H1 (cell line): ENCODE results near the gene OR51B4. TPM values are rescaled to one million over a fixed set of nuclear protein-coding genes. Genes with fewer than 3 reads are reported as not detected.

Experiments
- CTCF ChIA-PET: fragments of 300-600 bp; sonication (Branson Sonifier 250); formaldehyde crosslinking; loops from one replicate; lab custom pipeline; 2021; ENCODE audit not compliant: partially characterized antibody; lab: Charles Lee
- POLR2A ChIA-PET: fragments of 300-600 bp; sonication (Branson Sonifier 250); formaldehyde crosslinking; loops from one replicate; lab custom pipeline; 2021; ENCODE audit warnings: inconsistent platforms; ENCODE audit not compliant: partially characterized antibody; lab: Charles Lee
- DNase-seq, 2 experiments: peaks; one replicate each; pipeline versions ENCODE4 v3.0.0 to v3.0.0-alpha.2; 2010 to 2022; ENCODE audit warnings: low spot score in 2 of 2, low read depth in 1 of 2, mixed read lengths in 1 of 2
- FAIRE-seq: peaks from 2 replicates; lab custom pipeline; 2011; peaks lifted over from hg19 to GRCh38; lab: Jason Lieb, UNC
- H2AFZ ChIP-seq: 2 replicates; pipeline ENCODE4 v1.8.1; 2012; ENCODE audit warnings: low read length, inconsistent platforms
- H2AK5ac ChIP-seq: 2 replicates; pipeline ENCODE4 v1.6.1; 2013; ENCODE audit warnings: low read depth, low read length
- H2BK120ac ChIP-seq: replicated peaks from 2 replicates; pipeline ENCODE3; 2013; ENCODE audit warnings: low read depth, low read length, inconsistent platforms
- H2BK12ac ChIP-seq: 2 replicates; pipeline ENCODE4 v1.6.1; 2013; ENCODE audit warnings: low read depth, low read length
- H2BK15ac ChIP-seq: 2 replicates; pipeline ENCODE4 v1.6.1; 2013; ENCODE audit warnings: low read length
- H2BK20ac ChIP-seq: 2 replicates; pipeline ENCODE4 v1.6.1; 2013; ENCODE audit warnings: low read length
- H2BK5ac ChIP-seq: 2 replicates; pipeline ENCODE4 v1.6.1; 2013; ENCODE audit warnings: low read depth, low read length
- H3K14ac ChIP-seq: 2 replicates; pipeline ENCODE4 v1.6.1; 2013; ENCODE audit warnings: inconsistent platforms; ENCODE audit not compliant: insufficient read length
- H3K18ac ChIP-seq: 2 replicates; pipeline ENCODE4 v1.6.1; 2013; ENCODE audit warnings: low read length; ENCODE audit errors: extremely low read depth
- H3K23ac ChIP-seq: 2 replicates; pipeline ENCODE4 v1.6.1; 2013; ENCODE audit warnings: inconsistent platforms; ENCODE audit not compliant: insufficient read length
- H3K23me2 ChIP-seq: 2 replicates; pipeline ENCODE4 v1.6.1; 2013; ENCODE audit warnings: low read depth, low read length
- H3K27ac ChIP-seq: 2 replicates; pipeline ENCODE4 v1.6.1; 2011; ENCODE audit warnings: low read depth, low read length, inconsistent platforms
- H3K27me3 ChIP-seq, 4 experiments: replicated peaks in 1 of 4; 1 replicate in 1 of 4; 2 replicates in 3 of 4; pipeline versions ENCODE4 v1.6.1 to v1.8.1; 2011 to 2013; ENCODE audit warnings: low read length in 3 of 4, mild to moderate bottlenecking in 3 of 4, inconsistent platforms in 2 of 4, mixed read lengths in 2 of 4, moderate library complexity in 1 of 4; ENCODE audit not compliant: control insufficient read depth in 3 of 4, insufficient read depth in 3 of 4; ENCODE audit errors: extremely low read depth in 1 of 4
- H3K36me3 ChIP-seq, 4 experiments: 2 replicates each; pipeline versions ENCODE4 v1.6.1 to v1.8.1; 2011 to 2013; ENCODE audit warnings: mild to moderate bottlenecking in 4 of 4, low read length in 3 of 4, moderate library complexity in 2 of 4, control low read depth in 1 of 4, inconsistent platforms in 1 of 4; ENCODE audit not compliant: insufficient read depth in 4 of 4, control insufficient read depth in 2 of 4
- H3K4ac ChIP-seq: replicated peaks from 2 replicates; pipeline ENCODE3; 2013; ENCODE audit warnings: low read length, low read depth, mixed read lengths, inconsistent platforms; ENCODE audit not compliant: insufficient read length
- H3K4me1 ChIP-seq, 4 experiments: replicated peaks in 1 of 4; 1 replicate in 1 of 4; 2 replicates in 3 of 4; pipeline versions ENCODE4 v1.6.1 to v1.8.1; 2011 to 2013; ENCODE audit warnings: low read length in 3 of 4, inconsistent platforms in 2 of 4, mixed read lengths in 1 of 4; ENCODE audit not compliant: insufficient read depth in 4 of 4, control insufficient read depth in 3 of 4
- H3K4me2 ChIP-seq, 2 experiments: 2 replicates each; pipeline versions ENCODE4 v1.6.1 to v1.8.1; 2011 to 2013; ENCODE audit warnings: low read depth in 2 of 2, low read length in 2 of 2, control low read depth in 1 of 2, inconsistent platforms in 1 of 2, mild to moderate bottlenecking in 1 of 2; ENCODE audit not compliant: insufficient read depth in 1 of 2
- H3K4me3 ChIP-seq, 4 experiments: fragments of 200-600, 300-600 bp in 1 of 4; sonication (generic), shearing (Covaris generic), sonication (Bioruptor Twin) in 1 of 4; 2 replicates each; pipeline versions ENCODE4 v1.5.1 to v1.8.1; 2011 to 2016; ENCODE audit warnings: low read length in 4 of 4, low read depth in 3 of 4, control low read depth in 2 of 4, inconsistent platforms in 2 of 4, mild to moderate bottlenecking in 2 of 4, mixed read lengths in 1 of 4, moderate library complexity in 1 of 4; ENCODE audit not compliant: insufficient read depth in 2 of 4; ENCODE audit errors: extremely low read depth in 1 of 4
- H3K56ac ChIP-seq: replicated peaks from 2 replicates; pipeline ENCODE3; 2013; ENCODE audit warnings: low read depth, mild to moderate bottlenecking, mixed read lengths, low read length, inconsistent platforms; ENCODE audit not compliant: insufficient read length
- H3K79me1 ChIP-seq: 2 replicates; pipeline ENCODE4 v1.6.1; 2013; ENCODE audit warnings: low read depth, low read length, control low read depth
- H3K79me2 ChIP-seq, 2 experiments: 2 replicates each; pipeline versions ENCODE4 v1.6.1 to v1.8.1; 2012 to 2013; ENCODE audit warnings: low read length in 2 of 2, mild to moderate bottlenecking in 2 of 2, inconsistent platforms in 1 of 2; ENCODE audit not compliant: insufficient read depth in 2 of 2, control insufficient read depth in 1 of 2
- H3K9ac ChIP-seq, 4 experiments: replicated peaks in 1 of 4; 1 replicate in 1 of 4; 2 replicates in 3 of 4; pipeline versions ENCODE4 v1.6.1 to v1.8.1; 2011 to 2013; ENCODE audit warnings: low read depth in 3 of 4, low read length in 3 of 4, control low read depth in 2 of 4, mild to moderate bottlenecking in 2 of 4, moderate library complexity in 2 of 4, inconsistent platforms in 1 of 4; ENCODE audit errors: extremely low read depth in 1 of 4
- H3K9me3 ChIP-seq, 2 experiments: 2 replicates each; pipeline versions ENCODE4 v1.6.1 to v1.8.1; 2012 to 2013; ENCODE audit warnings: mild to moderate bottlenecking in 2 of 2, moderate library complexity in 2 of 2, control low read depth in 1 of 2, inconsistent platforms in 1 of 2, low read depth in 1 of 2, low read length in 1 of 2, mixed read lengths in 1 of 2; ENCODE audit not compliant: insufficient read depth in 2 of 2
- H4K20me1 ChIP-seq, 2 experiments: replicated peaks in 1 of 2; 2 replicates each; pipeline versions ENCODE3 to v1.8.1; 2011 to 2013; ENCODE audit warnings: inconsistent platforms in 2 of 2, low read length in 2 of 2, mild to moderate bottlenecking in 1 of 2; ENCODE audit not compliant: insufficient read depth in 2 of 2, control insufficient read depth in 1 of 2
- H4K5ac ChIP-seq: 2 replicates; pipeline ENCODE4 v1.6.1; 2013; ENCODE audit warnings: low read length, low read depth, mixed read lengths, inconsistent platforms; ENCODE audit not compliant: insufficient read length
- H4K8ac ChIP-seq: 2 replicates; pipeline ENCODE4 v1.8.0; 2013; ENCODE audit warnings: mild to moderate bottlenecking, moderate library complexity, low read length, inconsistent platforms; ENCODE audit not compliant: insufficient read depth; ENCODE audit errors: extremely low read depth
- H4K91ac ChIP-seq: replicated peaks from 2 replicates; pipeline ENCODE3; 2013; ENCODE audit warnings: low read length, mixed read lengths, inconsistent platforms; ENCODE audit not compliant: insufficient read length
- CBX8 ChIP-seq: fragments of 300-800, 300-1000 bp; sonication (generic); IDR thresholded peaks from 2 replicates; pipeline ENCODE4 v1.7.1; 2016; ENCODE audit warnings: low read depth, low read length, borderline replicate concordance
- EGR1 ChIP-seq: IDR thresholded peaks from 2 replicates; pipeline ENCODE4 v1.6.1; 2011; ENCODE audit warnings: low read depth, low read length, borderline replicate concordance
- FOSL1 ChIP-seq: IDR thresholded peaks from 2 replicates; pipeline ENCODE4 v1.6.1; 2011; ENCODE audit warnings: mild to moderate bottlenecking, low read depth, low read length, moderate library complexity; ENCODE audit not compliant: insufficient read depth
- POU5F1 ChIP-seq: IDR thresholded peaks from 2 replicates; pipeline ENCODE4 v1.6.1; 2011; ENCODE audit warnings: low read depth, mild to moderate bottlenecking, low read length, moderate library complexity
- ZNF274 ChIP-seq: IDR thresholded peaks from 2 replicates; pipeline ENCODE4 v1.7.0; 2012; ENCODE audit warnings: low read length, borderline replicate concordance; ENCODE audit errors: extremely low read depth
- WGBS, 2 experiments: shearing (Covaris generic) in 1 of 2; methylation state at CpG; one replicate each; pipeline versions ENCODE4 v1.1.6 to v1.1.7; 2013 to 2015; ENCODE audit warnings: low lambda C conversion rate in 2 of 2, mixed read lengths in 2 of 2, inconsistent platforms in 1 of 2, low coverage in 1 of 2, missing lambda C conversion rate in 1 of 2; ENCODE audit not compliant: insufficient replicate concordance in 2 of 2, insufficient coverage in 1 of 2, insufficient read length in 1 of 2; ENCODE audit errors: extremely low coverage in 1 of 2, missing lambda C conversion rate in 1 of 2; 5-methylcytosine and 5-hydroxymethylcytosine counted together
- polyA plus RNA-seq, 7 experiments: library from polyadenylated mRNA; depleted of rRNA in 3 of 7; stranded (reverse) in 5 of 7; unstranded in 2 of 7; fragments of >200 nt in 5 of 7; fragments of 200-250 nt in 2 of 7; gene quantifications; 1 replicate in 5 of 7; 2 replicates in 1 of 7; 4 replicates in 1 of 7; pipeline versions ENCODE4 v1.2.1 to v1.2.3, GENCODE V29; 2011 to 2013; ENCODE audit warnings: missing spikeins in 2 of 7, mixed read lengths in 2 of 7
- total RNA-seq: library from RNA; stranded (reverse); fragmentation: NEBNext Ultra II Directional; extraction: Animal tissue kit (Norgen Biotek cat#: 25700); gene quantifications from 2 replicates; pipeline ENCODE4 v1.2.1, GENCODE V29; 2021
- TF ChIP-seq, protein P1 (sequence below): IDR thresholded peaks from 2 replicates; pipeline ENCODE4 v1.6.1; 2011; ENCODE audit warnings: low read depth, mild to moderate bottlenecking, low read length; ENCODE audit not compliant: insufficient read depth
- TF ChIP-seq, protein P2 (sequence below): IDR thresholded peaks from 2 replicates; pipeline ENCODE4 v1.6.1; 2011; ENCODE audit warnings: low read length, improper control_type of control experiment
- TF ChIP-seq, protein P3 (sequence below), 3 experiments: IDR thresholded peaks; 1 replicate in 2 of 3; 2 replicates in 1 of 3; pipeline versions ENCODE4 v1.5.1 to v1.6.1; 2011; ENCODE audit warnings: low read length in 3 of 3, mild to moderate bottlenecking in 3 of 3, inconsistent platforms in 2 of 3, low read depth in 1 of 3, moderate library complexity in 1 of 3; ENCODE audit not compliant: insufficient read depth in 1 of 3; ENCODE audit errors: control extremely low read depth in 1 of 3

The OR51B4 gene
- total and polyA plus RNA-seq, 2 of the 8 experiments (the other 6 are each of a cell fraction or from before 2014, with no cell fraction given) = not detected

DNA sequence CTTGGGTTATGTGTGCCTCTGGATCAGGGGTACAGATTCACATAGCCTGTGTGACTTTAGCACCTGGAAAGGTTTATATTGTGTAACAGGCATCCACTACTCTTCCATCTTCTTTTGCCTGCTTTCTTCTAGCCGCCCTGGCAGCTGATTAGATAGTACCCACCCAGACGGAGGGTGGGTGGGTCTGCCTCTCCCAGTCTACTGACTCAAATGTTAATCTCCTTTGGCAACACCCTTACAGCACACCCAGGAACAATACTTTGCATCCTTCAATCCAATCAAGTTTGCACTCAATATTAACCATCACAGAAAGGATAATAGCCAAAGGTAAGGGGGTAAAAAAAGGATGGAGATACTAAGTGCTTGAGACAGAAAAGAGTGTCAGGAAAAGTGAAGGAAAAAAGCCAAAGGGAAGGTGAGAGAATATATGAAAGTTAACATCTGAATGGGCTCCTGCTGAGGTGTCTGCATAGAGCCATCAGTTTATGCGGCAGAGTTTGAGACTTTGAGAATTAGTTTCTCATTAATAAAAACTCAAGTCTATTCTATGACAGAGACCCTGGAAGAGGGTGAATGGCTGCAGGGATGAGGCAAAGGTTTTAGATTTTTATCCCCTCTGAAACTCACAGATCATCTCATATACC is 46.9 kb upstream of the OR51B4 start:
- DNase-seq = no peak
- Histone ChIP-seq H2BK5ac (no peak overlapping the region), H3K23ac (no peak overlapping the region), H3K4me3 (no peak overlapping the region), H2BK15ac (peak overlapping the region; percentile 83; the same call in 1 of the 2 replicates), H4K91ac (no peak overlapping the region), H3K18ac (no peak overlapping the region), H2BK12ac (no peak overlapping the region), H3K79me1 (no peaks in the 10 kb centered on the region), H3K23me2 (no peaks in the 10 kb centered on the region), H3K27me3 (no peaks in the 10 kb centered on the region), H3K36me3 (no peaks in the 10 kb centered on the region), H3K4me2 (peak overlapping the region in 1 of 2 experiments; percentile 21; a peak in 1 of 4 replicates), H3K4ac (no peak overlapping the region), H4K20me1 (no peaks in the 10 kb centered on the region), H3K4me1 (peaks cover 0 to 5% (median 3%) of the 10 kb centered on the region in 4 experiments; a peak in 2 of 7 replicates), H3K14ac (no peak overlapping the region), H2BK20ac (no peak overlapping the region), H2BK120ac (no peak overlapping the region), H3K9me3 (no peaks in the 10 kb centered on the region), H4K5ac (no peak overlapping the region), H3K27ac (no peak overlapping the region), H4K8ac (no peak overlapping the region), H2AK5ac (no peak overlapping the region), H3K9ac (no peak overlapping the region), H2AFZ (no peak overlapping the region), H3K56ac (no peak overlapping the region), H3K79me2 (no peaks in the 10 kb centered on the region)
- ChIA-PET POLR2A (interaction anchor here (0.7 kb wide), 1 partner anchor 1070 kb away, joined by 3 read pairs; the partner anchor contains the start of gene APBB1), CTCF (interaction anchor here (2.1 kb wide), 1 partner anchor 17 kb away, joined by 5 read pairs; no protein-coding TSS in a partner anchor)
- no peak for FAIRE-seq
- 44% methylated on average over 3 of the region's 3 CpGs; no CpG with 5 or more reads in 1 of the 2 experiments for WGBS, 2 experiments
- TF ChIP-seq, protein P1, sequence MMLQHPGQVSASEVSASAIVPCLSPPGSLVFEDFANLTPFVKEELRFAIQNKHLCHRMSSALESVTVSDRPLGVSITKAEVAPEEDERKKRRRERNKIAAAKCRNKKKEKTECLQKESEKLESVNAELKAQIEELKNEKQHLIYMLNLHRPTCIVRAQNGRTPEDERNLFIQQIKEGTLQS = no peak
- TF ChIP-seq POU5F1 = no peak
- TF ChIP-seq FOSL1 = no peak
- TF ChIP-seq, protein P2, sequence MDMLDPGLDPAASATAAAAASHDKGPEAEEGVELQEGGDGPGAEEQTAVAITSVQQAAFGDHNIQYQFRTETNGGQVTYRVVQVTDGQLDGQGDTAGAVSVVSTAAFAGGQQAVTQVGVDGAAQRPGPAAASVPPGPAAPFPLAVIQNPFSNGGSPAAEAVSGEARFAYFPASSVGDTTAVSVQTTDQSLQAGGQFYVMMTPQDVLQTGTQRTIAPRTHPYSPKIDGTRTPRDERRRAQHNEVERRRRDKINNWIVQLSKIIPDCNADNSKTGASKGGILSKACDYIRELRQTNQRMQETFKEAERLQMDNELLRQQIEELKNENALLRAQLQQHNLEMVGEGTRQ = no peak
- TF ChIP-seq CBX8 = no peak
- TF ChIP-seq EGR1 = no peak
- no peak for TF ChIP-seq ZNF274
- TF ChIP-seq, protein P3, sequence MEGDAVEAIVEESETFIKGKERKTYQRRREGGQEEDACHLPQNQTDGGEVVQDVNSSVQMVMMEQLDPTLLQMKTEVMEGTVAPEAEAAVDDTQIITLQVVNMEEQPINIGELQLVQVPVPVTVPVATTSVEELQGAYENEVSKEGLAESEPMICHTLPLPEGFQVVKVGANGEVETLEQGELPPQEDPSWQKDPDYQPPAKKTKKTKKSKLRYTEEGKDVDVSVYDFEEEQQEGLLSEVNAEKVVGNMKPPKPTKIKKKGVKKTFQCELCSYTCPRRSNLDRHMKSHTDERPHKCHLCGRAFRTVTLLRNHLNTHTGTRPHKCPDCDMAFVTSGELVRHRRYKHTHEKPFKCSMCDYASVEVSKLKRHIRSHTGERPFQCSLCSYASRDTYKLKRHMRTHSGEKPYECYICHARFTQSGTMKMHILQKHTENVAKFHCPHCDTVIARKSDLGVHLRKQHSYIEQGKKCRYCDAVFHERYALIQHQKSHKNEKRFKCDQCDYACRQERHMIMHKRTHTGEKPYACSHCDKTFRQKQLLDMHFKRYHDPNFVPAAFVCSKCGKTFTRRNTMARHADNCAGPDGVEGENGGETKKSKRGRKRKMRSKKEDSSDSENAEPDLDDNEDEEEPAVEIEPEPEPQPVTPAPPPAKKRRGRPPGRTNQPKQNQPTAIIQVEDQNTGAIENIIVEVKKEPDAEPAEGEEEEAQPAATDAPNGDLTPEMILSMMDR (IDR thresholded peaks at IDR 0.05; ENCODE audit: control extremely low read depth in 1 of 3, insufficient read depth in 1 of 3, low read depth in 1 of 3, low read length in 3 of 3) = no peak
